ENCODE measurements around the gene RARRES2.

GRCh38 chr7:150379441-150380379 lies 38.3 kb upstream of the RARRES2 start:
- no peak for TF ChIP-seq CTCF (IDR thresholded peaks at IDR 0.05)
- TF ChIP-seq POLR2A (IDR thresholded peaks at IDR 0.05) = no peak
- TF ChIP-seq POLR2AphosphoS5 (IDR thresholded peaks at IDR 0.05) = no peak
- TF ChIP-seq EP300 (IDR thresholded peaks at IDR 0.05; ENCODE audit: low read depth) = no peak
